ENCODE results near the gene E2F2. TPM values are rescaled to one million over a fixed set of nuclear protein-coding genes. Genes with fewer than 3 reads are reported as not detected.
"Not testable (repeated sequence)": the region's sequence is repeated elsewhere in the genome, so short reads cannot be mapped to it uniquely, and the experiment has no call there.

The E2F2 gene
- total and polyA plus RNA-seq, 2 of the 4 experiments (the other 2 are of a cell fraction) = 0.36 to 0.51 TPM

GRCh38 chr1:23496490-23497181, 34.4 kb downstream of the E2F2 start:
- CTCF ChIA-PET = interaction anchor here (0.6 to 2.6 kb wide), 16 partner anchors 8 to 156 kb away, joined by 3 to 21 read pairs (median 4); partner anchors contain the start of genes ASAP3, E2F2 and ZNF436
- no CpG with 5 or more reads among the region's 7 CpGs for WGBS, 2 experiments (ENCODE audit: extremely low coverage in 2 of 2, insufficient read length in 1 of 2)

GRCh38 chr1:23494836-23495235, 36.2 kb downstream of the E2F2 start:
- H3K18ac ChIP-seq (ENCODE audit: low read depth, low read length); H2BK20ac ChIP-seq (ENCODE audit: low read depth, low read length); H3K4me1 ChIP-seq (ENCODE audit: control insufficient read depth, insufficient read depth, low read length); DNase-seq; H2BK120ac ChIP-seq (ENCODE audit: low read depth, low read length); H4K5ac ChIP-seq (ENCODE audit: low read depth, low read length); in situ Hi-C loops (cut with MboI; ENCODE audit: low sequenced_read_pairs); H3K56ac ChIP-seq (ENCODE audit: extremely low read depth, insufficient read depth, low read length); BruUV-seq (replicated peaks); CTCF ChIA-PET; H4K91ac ChIP-seq (ENCODE audit: insufficient read depth, low read depth, low read length); H2AK9ac ChIP-seq (replicated peaks; ENCODE audit: low read depth, low read length, poor library complexity); H3K27ac ChIP-seq (ENCODE audit: insufficient read depth, low read length); H3K9me1 ChIP-seq (ENCODE audit: insufficient read depth, low read length); H3K4ac ChIP-seq (ENCODE audit: low read depth, low read length); H4K20me1 ChIP-seq (ENCODE audit: insufficient read depth, low read length); H4K8ac ChIP-seq (ENCODE audit: low read depth in 2 of 2, low read length in 2 of 2); H3K36me3 ChIP-seq (ENCODE audit: control insufficient read depth, insufficient read depth, low read length); H3K14ac ChIP-seq (replicated peaks; ENCODE audit: low read depth, low read length); H2AK5ac ChIP-seq (ENCODE audit: low read depth, low read length); ATAC-seq (ENCODE audit: low read depth); H3K4me2 ChIP-seq (ENCODE audit: low read depth, low read length); H2AFZ ChIP-seq (replicated peaks; ENCODE audit: low read length, poor library complexity); POLR2A ChIA-PET (ENCODE audit: unreplicated experiment); H3K9me3 ChIP-seq (ENCODE audit: control insufficient read depth, insufficient read depth, low read length); H3K4me3 ChIP-seq (ENCODE audit: insufficient read depth, low read depth, low read length); H2BK15ac ChIP-seq (ENCODE audit: low read depth, low read length); H3K23ac ChIP-seq (ENCODE audit: low read depth, low read length); H2BK5ac ChIP-seq (ENCODE audit: low read depth, low read length, poor library complexity, severe bottlenecking); H3K79me1 ChIP-seq (ENCODE audit: low read depth in 1 of 2, low read length in 2 of 2); H3K9ac ChIP-seq (ENCODE audit: low read depth, low read length); dilution Hi-C loops (cut with HindIII; ENCODE audit: low sequenced_read_pairs, unreplicated experiment): not testable (repeated sequence)
- intact Hi-C loops (cut with micrococcal nuclease) = loop anchor here (5.0 kb wide), 1 partner anchor 172 kb away; no protein-coding TSS in a partner anchor
- peaks cover 12% of the 10 kb centered on the region for H3K27me3 ChIP-seq (ENCODE audit: control insufficient read depth, insufficient read depth, low read length)
- WGBS, 2 experiments (ENCODE audit: extremely low coverage in 2 of 2, insufficient read length in 1 of 2) = 80% methylated on average over 1 of the region's 6 CpGs; no CpG with 5 or more reads in 1 of the 2 experiments

More at GRCh38 chr1:23496490-23497181, 34.4 kb downstream of the E2F2 start:
- Histone ChIP-seq H4K91ac (ENCODE audit: insufficient read depth, low read depth, low read length) (no peak overlapping the region), H3K4me1 (ENCODE audit: control insufficient read depth, insufficient read depth, low read length) (no peaks in the 10 kb centered on the region), H2AK9ac (replicated peaks; ENCODE audit: low read depth, low read length, poor library complexity) (no peak overlapping the region), H3K18ac (ENCODE audit: low read depth, low read length) (no peak overlapping the region), H4K20me1 (ENCODE audit: insufficient read depth, low read length) (no peaks in the 10 kb centered on the region), H4K5ac (ENCODE audit: low read depth, low read length) (no peak overlapping the region), H3K9me3 (ENCODE audit: control insufficient read depth, insufficient read depth, low read length) (no peaks in the 10 kb centered on the region), H2BK20ac (ENCODE audit: low read depth, low read length) (no peak overlapping the region), H4K8ac (ENCODE audit: low read depth in 2 of 2, low read length in 2 of 2) (no peak overlapping the region), H2AK5ac (ENCODE audit: low read depth, low read length) (no peak overlapping the region), H2BK120ac (ENCODE audit: low read depth, low read length) (no peak overlapping the region), H3K4me3 (ENCODE audit: insufficient read depth, low read depth, low read length) (no peak overlapping the region), H3K79me1 (ENCODE audit: low read depth in 1 of 2, low read length in 2 of 2) (no peaks in the 10 kb centered on the region), H3K4me2 (ENCODE audit: low read depth, low read length) (no peak overlapping the region), H2AFZ (replicated peaks; ENCODE audit: low read length, poor library complexity) (no peak overlapping the region), H3K4ac (ENCODE audit: low read depth, low read length) (no peak overlapping the region), H3K23ac (ENCODE audit: low read depth, low read length) (no peak overlapping the region), H3K9me1 (ENCODE audit: insufficient read depth, low read length) (peaks cover 6% of the 10 kb centered on the region; the same call in 1 of the 2 replicates), H3K27me3 (ENCODE audit: control insufficient read depth, insufficient read depth, low read length) (peaks cover 2% of the 10 kb centered on the region), H3K36me3 (ENCODE audit: control insufficient read depth, insufficient read depth, low read length) (no peaks in the 10 kb centered on the region), H2BK5ac (ENCODE audit: low read depth, low read length, poor library complexity, severe bottlenecking) (no peak overlapping the region), H2BK15ac (ENCODE audit: low read depth, low read length) (no peak overlapping the region), H3K27ac (ENCODE audit: insufficient read depth, low read length) (no peak overlapping the region), H3K14ac (replicated peaks; ENCODE audit: low read depth, low read length) (no peak overlapping the region), H3K56ac (ENCODE audit: extremely low read depth, insufficient read depth, low read length) (no peak overlapping the region), H3K9ac (ENCODE audit: low read depth, low read length) (no peak overlapping the region)
- dilution Hi-C loops (cut with HindIII; ENCODE audit: low sequenced_read_pairs, unreplicated experiment) (no loop called here), in situ Hi-C loops (cut with MboI; ENCODE audit: low sequenced_read_pairs) (no loop called here), intact Hi-C loops (cut with micrococcal nuclease) (loop anchor here (1.0 to 5.0 kb wide), 3 partner anchors 44 to 171 kb away; no protein-coding TSS in a partner anchor)
- POLR2A ChIA-PET (ENCODE audit: unreplicated experiment) = interaction anchor here (0.5 kb wide), 1 partner anchor 304 kb away, joined by 3 read pairs; no protein-coding TSS in a partner anchor
- no peak for TF ChIP-seq RFX5 (IDR thresholded peaks at IDR 0.05; ENCODE audit: low read depth, low read length)
- TF ChIP-seq CHD1 (IDR thresholded peaks at IDR 0.05; ENCODE audit: low read depth, low read length) = no peak
- no peak for TF ChIP-seq MXI1 (IDR thresholded peaks at IDR 0.05; ENCODE audit: borderline replicate concordance, low read depth, low read length)
- TF ChIP-seq ELK1 (IDR thresholded peaks at IDR 0.05; ENCODE audit: borderline replicate concordance, low read depth, low read length) = no peak
- ATAC-seq (ENCODE audit: low read depth) (no peak), DNase-seq (no peak)
- BruUV-seq (replicated peaks) = no TSS peak

All from IMR-90 (cell line).